Transverse colon (tissue), 4 donors: ENCODE data around the gene KLHL29. TPM values are rescaled to one million over a fixed set of nuclear protein-coding genes. Genes with fewer than 3 reads are reported as not detected.

Experiments
- DNase-seq: peaks from one replicate; pipeline ENCODE4 v3.0.0-alpha.2; 2019
- H3K27ac ChIP-seq, 4 donors: fragments of 200-600 bp; sonication (generic); 2 replicates each; pipeline ENCODE4 v1.5.1; 2016 to 2018; ENCODE audit warnings: inconsistent platforms in 4 of 4
- H3K27me3 ChIP-seq: fragments of 200-600 bp; sonication (generic); 2 replicates; pipeline ENCODE4 v1.5.1; 2017; ENCODE audit warnings: inconsistent platforms
- H3K36me3 ChIP-seq, 4 donors: fragments of 200-600 bp; sonication (generic); 2 replicates each; pipeline ENCODE4 v1.5.1; 2017 to 2019; ENCODE audit warnings: inconsistent platforms in 4 of 4
- H3K4me1 ChIP-seq, 4 donors: fragments of 200-600 bp; sonication (generic); 2 replicates each; pipeline ENCODE4 v1.5.1; 2017 to 2020; ENCODE audit warnings: inconsistent platforms in 4 of 4
- H3K4me3 ChIP-seq, 4 donors: fragments of 200-600 bp; sonication (generic); 1 replicate in 1 of 4; 2 replicates in 3 of 4; pipeline versions ENCODE4 v1.5.1 to v1.6.1; 2017 to 2019; ENCODE audit warnings: inconsistent platforms in 4 of 4
- H3K9me3 ChIP-seq, 2 donors: fragments of 200-600 bp; sonication (generic); 2 replicates each; pipeline ENCODE4 v1.5.1; 2017 to 2019; ENCODE audit warnings: inconsistent platforms in 2 of 2
- CTCF ChIP-seq, 5 experiments: fragments of 200-600 bp in 3 of 5; fragments of 450-650 bp in 2 of 5; sonication (generic) in 3 of 5; IDR thresholded peaks; 1 replicate in 2 of 5; 2 replicates in 3 of 5; pipeline ENCODE4 v1.5.1; 2016 to 2017; ENCODE audit warnings: antibody characterized with exemption in 5 of 5, inconsistent platforms in 3 of 5, mild to moderate bottlenecking in 2 of 5, moderate library complexity in 1 of 5
- EP300 ChIP-seq: sonication (generic); formaldehyde crosslinking; IDR thresholded peaks from one replicate; pipeline ENCODE4 v1.6.1; 2017; ENCODE audit warnings: antibody characterized with exemption, low read depth
- POLR2A ChIP-seq: fragments of 450-650 bp; IDR thresholded peaks from one replicate; pipeline ENCODE4 v1.6.1; 2016; ENCODE audit warnings: antibody characterized with exemption, mild to moderate bottlenecking, moderate library complexity
- POLR2AphosphoS5 ChIP-seq, 3 donors: sonication (generic); formaldehyde crosslinking; IDR thresholded peaks; one replicate each; pipeline ENCODE4 v1.6.1; 2016; ENCODE audit warnings: antibody characterized with exemption in 3 of 3
- WGBS, 2 donors: methylation state at CpG; one replicate each; pipeline ENCODE4 v1.1.5; 2018; ENCODE audit warnings: low coverage in 1 of 2; 5-methylcytosine and 5-hydroxymethylcytosine counted together
- in situ Hi-C, 4 donors: fragments of 200-750 bp; cut with MboI; loops; one replicate each; pipeline versions ENCODE4 v1.15.0 to v1.15.1; 2017; ENCODE audit warnings: low sequenced_read_pairs in 3 of 4, low pct_ligation_motif_present in 1 of 4, low pct_unique_long_range_greater_than_20kb in 1 of 4
- intact Hi-C: fragments of 100-400 bp; cut with DNase I; formaldehyde crosslinking; loops from one replicate; pipeline ENCODE4 v1.15.1; 2023; ENCODE audit warnings: low total_unique reads
- total RNA-seq, 4 donors: library from RNA; depleted of rRNA; stranded (reverse); fragments of >200 nt; gene quantifications; one replicate each; pipeline ENCODE4 v1.1.0, GENCODE V29; 2016

Gene KLHL29
- total RNA-seq, 4 donors from 2014 or later, result 3.3 to 16.5 (median 5.8) TPM

GRCh38 chr2:23453432-23453831 is 68.5 kb downstream of the KLHL29 start:
- Histone ChIP-seq H3K4me3 (no peak overlapping the region), H3K27ac (peak overlapping the region; percentile 1 to 68 (median 56)), H3K27me3 (no peaks in the 10 kb centered on the region), H3K9me3 (no peaks in the 10 kb centered on the region), H3K4me1 (peaks cover 2 to 21% (median 16%) of the 10 kb centered on the region in 4 donors), H3K36me3 (no peaks in the 10 kb centered on the region)
- in situ Hi-C loops, result no loop called here
- intact Hi-C loops, result no loop called here
- TF ChIP-seq POLR2A (no peak), POLR2AphosphoS5 (IDR thresholded peaks at IDR 0.05) (no peak), EP300 (no peak), CTCF (IDR thresholded peaks at IDR 0.05) (no peak)
- DNase-seq, result no peak
- 38 to 70% methylated on average over 3 to 8 of the region's 8 CpGs for WGBS, 2 donors

- Histone ChIP-seq H3K4me1 (peaks cover 2 to 21% (median 16%) of the 10 kb centered on the region in 4 donors), H3K9me3 (no peaks in the 10 kb centered on the region), H3K27me3 (no peaks in the 10 kb centered on the region), H3K27ac (peak overlapping the region; percentile 1 to 68 (median 56)), H3K36me3 (no peaks in the 10 kb centered on the region), H3K4me3 (no peak overlapping the region)
- WGBS, 2 donors, result 56 to 63% methylated on average over 5 to 10 of the region's 10 CpGs
- TF ChIP-seq EP300, result no peak
- TF ChIP-seq CTCF (IDR thresholded peaks at IDR 0.05), result no peak
- intact Hi-C loops (no loop called here), in situ Hi-C loops (no loop called here)
- DNase-seq, result no peak
Observed at GRCh38 chr2:23453836-23454460, 69.0 kb downstream of the KLHL29 start.

GRCh38 chr2:23454501-23455120 is 69.6 kb downstream of the KLHL29 start:
- Histone ChIP-seq H3K27me3 (no peaks in the 10 kb centered on the region), H3K9me3 (no peaks in the 10 kb centered on the region), H3K4me3 (no peak overlapping the region), H3K27ac (peak overlapping the region in 2 of 4 donors; percentile 60 to 68), H3K4me1 (peaks cover 2 to 21% (median 16%) of the 10 kb centered on the region in 4 donors), H3K36me3 (no peaks in the 10 kb centered on the region)
- intact Hi-C loops, result no loop called here
- 72 to 75% methylated on average over 7 to 11 of the region's 11 CpGs for WGBS, 2 donors
- no peak for DNase-seq
- in situ Hi-C loops, result no loop called here
- TF ChIP-seq CTCF (IDR thresholded peaks at IDR 0.05), result no peak
- TF ChIP-seq POLR2A, result no peak
- TF ChIP-seq POLR2AphosphoS5 (IDR thresholded peaks at IDR 0.05), result no peak
- no peak for TF ChIP-seq EP300

GRCh38 chr2:23456396-23456795 is 71.4 kb downstream of the KLHL29 start:
- Histone ChIP-seq H3K9me3 (no peaks in the 10 kb centered on the region), H3K4me3 (no peak overlapping the region), H3K4me1 (peaks cover 2 to 21% (median 16%) of the 10 kb centered on the region in 4 donors), H3K36me3 (no peaks in the 10 kb centered on the region), H3K27ac (no peak overlapping the region), H3K27me3 (no peaks in the 10 kb centered on the region)
- in situ Hi-C loops, result no loop called here
- TF ChIP-seq CTCF (IDR thresholded peaks at IDR 0.05) (no peak), EP300 (no peak), POLR2AphosphoS5 (IDR thresholded peaks at IDR 0.05) (no peak), POLR2A (no peak)
- no peak for DNase-seq
- WGBS, 2 donors, result 98% methylated on average over 17 of the region's 17 CpGs; no CpG with 5 or more reads in 1 of the 2 donors
- intact Hi-C loops, result no loop called here
